Kidney capillary endothelial cell (primary cell): ENCODE data around the gene ADH7.

ENCODE experiments used
- DNase-seq: peaks from one replicate; pipeline ENCODE4 v3.0.0-alpha.2; 2018; ENCODE audit warnings: low spot score

Gene ADH7

GRCh38 chr4:99435154-99435553 lies at the start of gene ADH7:
Gene ADH7, minus strand, starts transcription at chr4:99435342. Its CDS starts 109 bp downstream, at chr4:99435233.
- DNase-seq: no peak

- no peak for DNase-seq
Measured at GRCh38 chr4:99483636-99484035, 48.5 kb upstream of the ADH7 start.

- no peak for DNase-seq
Measured at GRCh38 chr4:99473131-99473530, 38.0 kb upstream of the ADH7 start.

GRCh38 chr4:99471896-99472295 lies 36.8 kb upstream of the ADH7 start:
- no peak for DNase-seq

- DNase-seq: no peak
Measured at GRCh38 chr4:99471349-99471748, 36.2 kb upstream of the ADH7 start.

GRCh38 chr4:99468889-99469288 lies 33.7 kb upstream of the ADH7 start:
- no peak for DNase-seq

- DNase-seq: no peak
Measured at GRCh38 chr4:99467887-99468286, 32.7 kb upstream of the ADH7 start.

- DNase-seq: no peak
Measured at GRCh38 chr4:99463566-99463965, 28.4 kb upstream of the ADH7 start.

GRCh38 chr4:99462875-99463464 lies 27.8 kb upstream of the ADH7 start:
- peak; percentile 57 for DNase-seq

- no peak for DNase-seq
Measured at GRCh38 chr4:99461623-99462401, 26.7 kb upstream of the ADH7 start.

- DNase-seq: no peak
Measured at GRCh38 chr4:99459546-99460042, 24.5 kb upstream of the ADH7 start.

- DNase-seq: no peak
Measured at GRCh38 chr4:99458911-99459447, 23.8 kb upstream of the ADH7 start.

- DNase-seq: no peak
Measured at GRCh38 chr4:99457676-99458075, 22.5 kb upstream of the ADH7 start.

- no peak for DNase-seq
Measured at GRCh38 chr4:99457270-99457669, 22.1 kb upstream of the ADH7 start.

GRCh38 chr4:99447513-99447912 lies 12.4 kb upstream of the ADH7 start:
- no peak for DNase-seq

- DNase-seq: peak; percentile 44
Measured at GRCh38 chr4:99447079-99447478, 11.9 kb upstream of the ADH7 start.

- DNase-seq: no peak
Measured at GRCh38 chr4:99438405-99438780, 3.3 kb upstream of the ADH7 start.

- DNase-seq: no peak
Measured at GRCh38 chr4:99437723-99438404, 2.7 kb upstream of the ADH7 start.

- DNase-seq: no peak
Measured at GRCh38 chr4:99436976-99437722, 2.0 kb upstream of the ADH7 start.

GRCh38 chr4:99436462-99436861 lies 1.3 kb upstream of the ADH7 start:
- DNase-seq: no peak

- DNase-seq: no peak
Measured at GRCh38 chr4:99430106-99430505, 5.0 kb downstream of the ADH7 start.

GRCh38 chr4:99417125-99417524 lies 18.0 kb downstream of the ADH7 start:
- no peak for DNase-seq
